H1 (cell line): ENCODE measurements around the gene RAB3IL1. TPM values are rescaled to one million over a fixed set of nuclear protein-coding genes. Genes with fewer than 3 reads are reported as not detected.
A peak's percentile ranks its signal among the peaks of the same experiment; 100 is the strongest.

Experiments
- CTCF ChIA-PET: fragments of 300-600 bp; sonication (Branson Sonifier 250); formaldehyde crosslinking; loops from one replicate; lab custom pipeline; 2021; ENCODE audit not compliant: partially characterized antibody; lab: Charles Lee
- POLR2A ChIA-PET: fragments of 300-600 bp; sonication (Branson Sonifier 250); formaldehyde crosslinking; loops from one replicate; lab custom pipeline; 2021; ENCODE audit warnings: inconsistent platforms; ENCODE audit not compliant: partially characterized antibody; lab: Charles Lee
- DNase-seq, 2 experiments: peaks; one replicate each; pipeline versions ENCODE4 v3.0.0 to v3.0.0-alpha.2; 2010 to 2022; ENCODE audit warnings: low spot score in 2 of 2, low read depth in 1 of 2, mixed read lengths in 1 of 2
- FAIRE-seq: peaks from 2 replicates; lab custom pipeline; 2011; peaks lifted over from hg19 to GRCh38; lab: Jason Lieb, UNC
- H2AFZ ChIP-seq: 2 replicates; pipeline ENCODE4 v1.8.1; 2012; ENCODE audit warnings: low read length, inconsistent platforms
- H2AK5ac ChIP-seq: 2 replicates; pipeline ENCODE4 v1.6.1; 2013; ENCODE audit warnings: low read depth, low read length
- H2BK120ac ChIP-seq: replicated peaks from 2 replicates; pipeline ENCODE3; 2013; ENCODE audit warnings: low read depth, low read length, inconsistent platforms
- H2BK12ac ChIP-seq: 2 replicates; pipeline ENCODE4 v1.6.1; 2013; ENCODE audit warnings: low read depth, low read length
- H2BK15ac ChIP-seq: 2 replicates; pipeline ENCODE4 v1.6.1; 2013; ENCODE audit warnings: low read length
- H2BK20ac ChIP-seq: 2 replicates; pipeline ENCODE4 v1.6.1; 2013; ENCODE audit warnings: low read length
- H2BK5ac ChIP-seq: 2 replicates; pipeline ENCODE4 v1.6.1; 2013; ENCODE audit warnings: low read depth, low read length
- H3K14ac ChIP-seq: 2 replicates; pipeline ENCODE4 v1.6.1; 2013; ENCODE audit warnings: inconsistent platforms; ENCODE audit not compliant: insufficient read length
- H3K18ac ChIP-seq: 2 replicates; pipeline ENCODE4 v1.6.1; 2013; ENCODE audit warnings: low read length; ENCODE audit errors: extremely low read depth
- H3K23ac ChIP-seq: 2 replicates; pipeline ENCODE4 v1.6.1; 2013; ENCODE audit warnings: inconsistent platforms; ENCODE audit not compliant: insufficient read length
- H3K23me2 ChIP-seq: 2 replicates; pipeline ENCODE4 v1.6.1; 2013; ENCODE audit warnings: low read depth, low read length
- H3K27ac ChIP-seq: 2 replicates; pipeline ENCODE4 v1.6.1; 2011; ENCODE audit warnings: low read depth, low read length, inconsistent platforms
- H3K27me3 ChIP-seq, 4 experiments: replicated peaks in 1 of 4; 1 replicate in 1 of 4; 2 replicates in 3 of 4; pipeline versions ENCODE4 v1.6.1 to v1.8.1; 2011 to 2013; ENCODE audit warnings: low read length in 3 of 4, mild to moderate bottlenecking in 3 of 4, inconsistent platforms in 2 of 4, mixed read lengths in 2 of 4, moderate library complexity in 1 of 4; ENCODE audit not compliant: control insufficient read depth in 3 of 4, insufficient read depth in 3 of 4; ENCODE audit errors: extremely low read depth in 1 of 4
- H3K36me3 ChIP-seq, 4 experiments: 2 replicates each; pipeline versions ENCODE4 v1.6.1 to v1.8.1; 2011 to 2013; ENCODE audit warnings: mild to moderate bottlenecking in 4 of 4, low read length in 3 of 4, moderate library complexity in 2 of 4, control low read depth in 1 of 4, inconsistent platforms in 1 of 4; ENCODE audit not compliant: insufficient read depth in 4 of 4, control insufficient read depth in 2 of 4
- H3K4ac ChIP-seq: replicated peaks from 2 replicates; pipeline ENCODE3; 2013; ENCODE audit warnings: low read length, low read depth, mixed read lengths, inconsistent platforms; ENCODE audit not compliant: insufficient read length
- H3K4me1 ChIP-seq, 4 experiments: replicated peaks in 1 of 4; 1 replicate in 1 of 4; 2 replicates in 3 of 4; pipeline versions ENCODE4 v1.6.1 to v1.8.1; 2011 to 2013; ENCODE audit warnings: low read length in 3 of 4, inconsistent platforms in 2 of 4, mixed read lengths in 1 of 4; ENCODE audit not compliant: insufficient read depth in 4 of 4, control insufficient read depth in 3 of 4
- H3K4me2 ChIP-seq, 2 experiments: 2 replicates each; pipeline versions ENCODE4 v1.6.1 to v1.8.1; 2011 to 2013; ENCODE audit warnings: low read depth in 2 of 2, low read length in 2 of 2, control low read depth in 1 of 2, inconsistent platforms in 1 of 2, mild to moderate bottlenecking in 1 of 2; ENCODE audit not compliant: insufficient read depth in 1 of 2
- H3K4me3 ChIP-seq, 4 experiments: fragments of 200-600, 300-600 bp in 1 of 4; sonication (generic), shearing (Covaris generic), sonication (Bioruptor Twin) in 1 of 4; 2 replicates each; pipeline versions ENCODE4 v1.5.1 to v1.8.1; 2011 to 2016; ENCODE audit warnings: low read length in 4 of 4, low read depth in 3 of 4, control low read depth in 2 of 4, inconsistent platforms in 2 of 4, mild to moderate bottlenecking in 2 of 4, mixed read lengths in 1 of 4, moderate library complexity in 1 of 4; ENCODE audit not compliant: insufficient read depth in 2 of 4; ENCODE audit errors: extremely low read depth in 1 of 4
- H3K56ac ChIP-seq: replicated peaks from 2 replicates; pipeline ENCODE3; 2013; ENCODE audit warnings: low read depth, mild to moderate bottlenecking, mixed read lengths, low read length, inconsistent platforms; ENCODE audit not compliant: insufficient read length
- H3K79me1 ChIP-seq: 2 replicates; pipeline ENCODE4 v1.6.1; 2013; ENCODE audit warnings: low read depth, low read length, control low read depth
- H3K79me2 ChIP-seq, 2 experiments: 2 replicates each; pipeline versions ENCODE4 v1.6.1 to v1.8.1; 2012 to 2013; ENCODE audit warnings: low read length in 2 of 2, mild to moderate bottlenecking in 2 of 2, inconsistent platforms in 1 of 2; ENCODE audit not compliant: insufficient read depth in 2 of 2, control insufficient read depth in 1 of 2
- H3K9ac ChIP-seq, 4 experiments: replicated peaks in 1 of 4; 1 replicate in 1 of 4; 2 replicates in 3 of 4; pipeline versions ENCODE4 v1.6.1 to v1.8.1; 2011 to 2013; ENCODE audit warnings: low read depth in 3 of 4, low read length in 3 of 4, control low read depth in 2 of 4, mild to moderate bottlenecking in 2 of 4, moderate library complexity in 2 of 4, inconsistent platforms in 1 of 4; ENCODE audit errors: extremely low read depth in 1 of 4
- H3K9me3 ChIP-seq, 2 experiments: 2 replicates each; pipeline versions ENCODE4 v1.6.1 to v1.8.1; 2012 to 2013; ENCODE audit warnings: mild to moderate bottlenecking in 2 of 2, moderate library complexity in 2 of 2, control low read depth in 1 of 2, inconsistent platforms in 1 of 2, low read depth in 1 of 2, low read length in 1 of 2, mixed read lengths in 1 of 2; ENCODE audit not compliant: insufficient read depth in 2 of 2
- H4K20me1 ChIP-seq, 2 experiments: replicated peaks in 1 of 2; 2 replicates each; pipeline versions ENCODE3 to v1.8.1; 2011 to 2013; ENCODE audit warnings: inconsistent platforms in 2 of 2, low read length in 2 of 2, mild to moderate bottlenecking in 1 of 2; ENCODE audit not compliant: insufficient read depth in 2 of 2, control insufficient read depth in 1 of 2
- H4K5ac ChIP-seq: 2 replicates; pipeline ENCODE4 v1.6.1; 2013; ENCODE audit warnings: low read length, low read depth, mixed read lengths, inconsistent platforms; ENCODE audit not compliant: insufficient read length
- H4K8ac ChIP-seq: 2 replicates; pipeline ENCODE4 v1.8.0; 2013; ENCODE audit warnings: mild to moderate bottlenecking, moderate library complexity, low read length, inconsistent platforms; ENCODE audit not compliant: insufficient read depth; ENCODE audit errors: extremely low read depth
- H4K91ac ChIP-seq: replicated peaks from 2 replicates; pipeline ENCODE3; 2013; ENCODE audit warnings: low read length, mixed read lengths, inconsistent platforms; ENCODE audit not compliant: insufficient read length
- BCL11A ChIP-seq, 2 experiments: IDR thresholded peaks; one replicate each; pipeline ENCODE4 v1.6.1; 2011; ENCODE audit warnings: low read depth in 2 of 2, low read length in 2 of 2, mild to moderate bottlenecking in 2 of 2
- CTCF ChIP-seq, 3 experiments: IDR thresholded peaks; 1 replicate in 2 of 3; 2 replicates in 1 of 3; pipeline versions ENCODE4 v1.5.1 to v1.6.1; 2011; ENCODE audit warnings: low read length in 3 of 3, mild to moderate bottlenecking in 3 of 3, inconsistent platforms in 2 of 3, low read depth in 1 of 3, moderate library complexity in 1 of 3; ENCODE audit not compliant: insufficient read depth in 1 of 3; ENCODE audit errors: control extremely low read depth in 1 of 3
- EZH2 ChIP-seq: fragments of 200-600 bp; sonication (generic); IDR thresholded peaks from 2 replicates; pipeline ENCODE4 v1.7.1; 2012; ENCODE audit warnings: low read depth, mild to moderate bottlenecking, moderate library complexity, low read length, inconsistent platforms; ENCODE audit not compliant: severe bottlenecking
- GTF2F1 ChIP-seq: IDR thresholded peaks from 2 replicates; pipeline ENCODE4 v1.6.1; 2012; ENCODE audit warnings: low read depth, low read length, improper control_type of control experiment, borderline replicate concordance
- KDM4A ChIP-seq: IDR thresholded peaks from one replicate; pipeline ENCODE4 v1.7.1; 2012; ENCODE audit warnings: low read depth, mild to moderate bottlenecking, moderate library complexity, low read length, inconsistent platforms; ENCODE audit not compliant: severe bottlenecking
- KDM5A ChIP-seq: fragments of 200-600 bp; IDR thresholded peaks from 2 replicates; pipeline ENCODE4 v1.7.1; 2012; ENCODE audit warnings: mild to moderate bottlenecking, low read length, inconsistent platforms, mixed read lengths
- NRF1 ChIP-seq: IDR thresholded peaks from 2 replicates; pipeline ENCODE4 v1.6.1; 2011; ENCODE audit warnings: mild to moderate bottlenecking, low read depth, low read length, improper control_type of control experiment
- RBBP5 ChIP-seq: IDR thresholded peaks from 2 replicates; pipeline ENCODE4 v1.7.1; 2012; ENCODE audit warnings: low read depth, mild to moderate bottlenecking, inconsistent platforms, low read length, moderate library complexity, borderline replicate concordance
- SP2 ChIP-seq: IDR thresholded peaks from 2 replicates; pipeline ENCODE4 v1.6.1; 2012; ENCODE audit warnings: mild to moderate bottlenecking, low read length, inconsistent platforms
- SUZ12 ChIP-seq: fragments of 200-600 bp; sonication (generic); IDR thresholded peaks from 2 replicates; pipeline ENCODE4 v1.6.1; 2012; ENCODE audit warnings: mild to moderate bottlenecking, inconsistent platforms, low read length, moderate library complexity, mixed read lengths
- TAF1 ChIP-seq: IDR thresholded peaks from 2 replicates; pipeline ENCODE4 v1.6.1; 2011; ENCODE audit warnings: mild to moderate bottlenecking, low read depth, low read length
- TBP ChIP-seq: IDR thresholded peaks from 2 replicates; pipeline ENCODE4 v1.6.1; 2011; ENCODE audit warnings: low read depth, low read length, improper control_type of control experiment
- WGBS, 2 experiments: shearing (Covaris generic) in 1 of 2; methylation state at CpG; one replicate each; pipeline versions ENCODE4 v1.1.6 to v1.1.7; 2013 to 2015; ENCODE audit warnings: low lambda C conversion rate in 2 of 2, mixed read lengths in 2 of 2, inconsistent platforms in 1 of 2, low coverage in 1 of 2, missing lambda C conversion rate in 1 of 2; ENCODE audit not compliant: insufficient replicate concordance in 2 of 2, insufficient coverage in 1 of 2, insufficient read length in 1 of 2; ENCODE audit errors: extremely low coverage in 1 of 2, missing lambda C conversion rate in 1 of 2; 5-methylcytosine and 5-hydroxymethylcytosine counted together
- polyA plus RNA-seq, 7 experiments: library from polyadenylated mRNA; depleted of rRNA in 3 of 7; stranded (reverse) in 5 of 7; unstranded in 2 of 7; fragments of >200 nt in 5 of 7; fragments of 200-250 nt in 2 of 7; gene quantifications; 1 replicate in 5 of 7; 2 replicates in 1 of 7; 4 replicates in 1 of 7; pipeline versions ENCODE4 v1.2.1 to v1.2.3, GENCODE V29; 2011 to 2013; ENCODE audit warnings: missing spikeins in 2 of 7, mixed read lengths in 2 of 7
- total RNA-seq: library from RNA; stranded (reverse); fragmentation: NEBNext Ultra II Directional; extraction: Animal tissue kit (Norgen Biotek cat#: 25700); gene quantifications from 2 replicates; pipeline ENCODE4 v1.2.1, GENCODE V29; 2021

RAB3IL1 gene
- total and polyA plus RNA-seq, 2 of the 8 experiments (the other 6 are each of a cell fraction or from before 2014, with no cell fraction given), result 6.8 to 7.9 TPM

GRCh38 chr11:61921446-61921845 is 4.1 kb upstream of the RAB3IL1 start:
- H4K8ac ChIP-seq, result no peak overlapping the region
- WGBS, 2 experiments, result 92% methylated on average over 3 of the region's 3 CpGs; no CpG with 5 or more reads in 1 of the 2 experiments
- no peak overlapping the region for H3K14ac ChIP-seq
- DNase-seq (peak in 1 of 2 experiments; percentile 31), FAIRE-seq (no peak)
- peaks cover 6 to 28% (median 17%) of the 10 kb centered on the region in 4 experiments for H3K4me1 ChIP-seq
- no peak overlapping the region for H4K91ac ChIP-seq
- no peak overlapping the region for H2AK5ac ChIP-seq
- H2BK15ac ChIP-seq, result peak overlapping the region; percentile 72; the same call in 1 of the 2 replicates
- H3K23me2 ChIP-seq, result peaks cover 7% of the 10 kb centered on the region; the same call in 1 of the 2 replicates
- CTCF ChIA-PET, result interaction anchor here (5.7 to 9.2 kb wide), 2 partner anchors 19 to 26 kb away, joined by 65 to 225 read pairs; no protein-coding TSS in a partner anchor
- no peak overlapping the region for H3K27ac ChIP-seq
- POLR2A ChIA-PET, result no interaction called here
- H4K20me1 ChIP-seq, result no peaks in the 10 kb centered on the region
- no peaks in the 10 kb centered on the region for H3K79me1 ChIP-seq
- H2BK20ac ChIP-seq, result no peak overlapping the region
- H2BK12ac ChIP-seq, result peak overlapping the region; percentile 39; the same call in 1 of the 2 replicates
- no peak overlapping the region for H3K9ac ChIP-seq
- H3K79me2 ChIP-seq, result no peaks in the 10 kb centered on the region
- H2AFZ ChIP-seq, result no peak overlapping the region
- no peak overlapping the region for H3K18ac ChIP-seq
- H2BK5ac ChIP-seq, result no peak overlapping the region
- no peaks in the 10 kb centered on the region for H3K9me3 ChIP-seq
- H2BK120ac ChIP-seq, result no peak overlapping the region
- H3K56ac ChIP-seq, result no peak overlapping the region
- no peak overlapping the region for H4K5ac ChIP-seq
- no peak overlapping the region for H3K4me3 ChIP-seq
- no peak overlapping the region for H3K23ac ChIP-seq
- H3K4me2 ChIP-seq, result no peak overlapping the region
- no peak overlapping the region for H3K4ac ChIP-seq
- no peaks in the 10 kb centered on the region for H3K36me3 ChIP-seq
- peaks cover 0 to 27% (median 19%) of the 10 kb centered on the region in 4 experiments; a peak in 6 of 7 replicates for H3K27me3 ChIP-seq
- TF ChIP-seq SUZ12 (no peak), CTCF (IDR thresholded peaks at IDR 0.05; ENCODE audit: control extremely low read depth in 1 of 3, insufficient read depth in 1 of 3, low read depth in 1 of 3, low read length in 3 of 3) (no peak), KDM5A (no peak), TBP (no peak), BCL11A (IDR thresholded peaks at IDR 0.05; ENCODE audit: low read depth in 2 of 2, low read length in 2 of 2) (no peak), RBBP5 (no peak), NRF1 (no peak), SP2 (no peak), KDM4A (no peak), TAF1 (no peak), EZH2 (no peak), GTF2F1 (no peak)
